ENCODE data around the gene MAPKAPK5.

GRCh38 chr12:111873113-111873512, 31.1 kb downstream of the MAPKAPK5 start:
- TF ChIP-seq MAX (IDR thresholded peaks at IDR 0.05) (no peak), EGR1 (IDR thresholded peaks at IDR 0.05; ENCODE audit: low read depth in 2 of 2) (no peak), TAF1 (conservative IDR thresholded peaks at IDR 0.05) (no peak), RAD21 (IDR thresholded peaks at IDR 0.05) (no peak), RXRA (IDR thresholded peaks at IDR 0.05) (no peak), YY1 (IDR thresholded peaks at IDR 0.05) (no peak), HNF4A (conservative IDR thresholded peaks at IDR 0.05) (no peak)
- TF ChIP-seq, protein P1, sequence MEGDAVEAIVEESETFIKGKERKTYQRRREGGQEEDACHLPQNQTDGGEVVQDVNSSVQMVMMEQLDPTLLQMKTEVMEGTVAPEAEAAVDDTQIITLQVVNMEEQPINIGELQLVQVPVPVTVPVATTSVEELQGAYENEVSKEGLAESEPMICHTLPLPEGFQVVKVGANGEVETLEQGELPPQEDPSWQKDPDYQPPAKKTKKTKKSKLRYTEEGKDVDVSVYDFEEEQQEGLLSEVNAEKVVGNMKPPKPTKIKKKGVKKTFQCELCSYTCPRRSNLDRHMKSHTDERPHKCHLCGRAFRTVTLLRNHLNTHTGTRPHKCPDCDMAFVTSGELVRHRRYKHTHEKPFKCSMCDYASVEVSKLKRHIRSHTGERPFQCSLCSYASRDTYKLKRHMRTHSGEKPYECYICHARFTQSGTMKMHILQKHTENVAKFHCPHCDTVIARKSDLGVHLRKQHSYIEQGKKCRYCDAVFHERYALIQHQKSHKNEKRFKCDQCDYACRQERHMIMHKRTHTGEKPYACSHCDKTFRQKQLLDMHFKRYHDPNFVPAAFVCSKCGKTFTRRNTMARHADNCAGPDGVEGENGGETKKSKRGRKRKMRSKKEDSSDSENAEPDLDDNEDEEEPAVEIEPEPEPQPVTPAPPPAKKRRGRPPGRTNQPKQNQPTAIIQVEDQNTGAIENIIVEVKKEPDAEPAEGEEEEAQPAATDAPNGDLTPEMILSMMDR (IDR thresholded peaks at IDR 0.05; ENCODE audit: low read depth, low read length, missing input control): no peak
- TF ChIP-seq, protein P2, sequence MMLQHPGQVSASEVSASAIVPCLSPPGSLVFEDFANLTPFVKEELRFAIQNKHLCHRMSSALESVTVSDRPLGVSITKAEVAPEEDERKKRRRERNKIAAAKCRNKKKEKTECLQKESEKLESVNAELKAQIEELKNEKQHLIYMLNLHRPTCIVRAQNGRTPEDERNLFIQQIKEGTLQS (IDR thresholded peaks at IDR 0.05): no peak
